Activated T-helper 1 cell treated with anti-CD3 and anti-CD28 coated beads, Interleukin-12 subunit alpha, Interleukin-12 subunit beta, Interleukin-2, Interleukin-4 antibody, amounts not matched to agents 30 ng/mL and 10 ng/mL and 1 ng/mL, durations not matched to agents 14 hours and 24 hours and 36 hours (primary cell): ENCODE data around the gene HLA-DQA2. TPM values are rescaled to one million over a fixed set of nuclear protein-coding genes. Genes with fewer than 3 reads are reported as not detected.
"Not testable (repeated sequence)": the region's sequence is repeated elsewhere in the genome, so short reads cannot be mapped to it uniquely, and the experiment has no call there.

Source experiments
- DNase-seq: peaks from one replicate; pipeline ENCODE4 v3.0.0; 2021; ENCODE audit warnings: low spot score
- H3K27ac Mint-ChIP-seq: one replicate; pipeline ENCODE4 v1.8.0; 2021; ENCODE audit warnings: mild to moderate bottlenecking, mixed read lengths
- H3K27me3 Mint-ChIP-seq: one replicate; pipeline ENCODE4 v1.8.0; 2022; ENCODE audit warnings: mild to moderate bottlenecking, moderate library complexity, mixed read lengths; ENCODE audit not compliant: insufficient read depth
- H3K36me3 Mint-ChIP-seq: one replicate; pipeline ENCODE4 v1.8.0; 2021; ENCODE audit warnings: low read depth, mixed read lengths
- H3K4me1 Mint-ChIP-seq: one replicate; pipeline ENCODE4 v1.8.0; 2021; ENCODE audit warnings: low read depth, mixed read lengths
- H3K4me3 Mint-ChIP-seq: one replicate; pipeline ENCODE4 v1.8.0; 2021; ENCODE audit warnings: mild to moderate bottlenecking, moderate library complexity, mixed read lengths
- H3K9me3 Mint-ChIP-seq: one replicate; pipeline ENCODE4 v1.8.0; 2021; ENCODE audit warnings: mixed read lengths
- intact Hi-C: fragments of 100-400 bp; cut with micrococcal nuclease; formaldehyde crosslinking; loops from one replicate; pipeline ENCODE4 v1.15.1; 2024
- total RNA-seq: library from RNA; stranded (reverse); gene quantifications from 2 replicates; pipeline ENCODE4 v1.2.3, GENCODE V29; 2022

HLA-DQA2 gene
- total RNA-seq = 1.8 and 2.7 TPM in 2 replicates

DNA sequence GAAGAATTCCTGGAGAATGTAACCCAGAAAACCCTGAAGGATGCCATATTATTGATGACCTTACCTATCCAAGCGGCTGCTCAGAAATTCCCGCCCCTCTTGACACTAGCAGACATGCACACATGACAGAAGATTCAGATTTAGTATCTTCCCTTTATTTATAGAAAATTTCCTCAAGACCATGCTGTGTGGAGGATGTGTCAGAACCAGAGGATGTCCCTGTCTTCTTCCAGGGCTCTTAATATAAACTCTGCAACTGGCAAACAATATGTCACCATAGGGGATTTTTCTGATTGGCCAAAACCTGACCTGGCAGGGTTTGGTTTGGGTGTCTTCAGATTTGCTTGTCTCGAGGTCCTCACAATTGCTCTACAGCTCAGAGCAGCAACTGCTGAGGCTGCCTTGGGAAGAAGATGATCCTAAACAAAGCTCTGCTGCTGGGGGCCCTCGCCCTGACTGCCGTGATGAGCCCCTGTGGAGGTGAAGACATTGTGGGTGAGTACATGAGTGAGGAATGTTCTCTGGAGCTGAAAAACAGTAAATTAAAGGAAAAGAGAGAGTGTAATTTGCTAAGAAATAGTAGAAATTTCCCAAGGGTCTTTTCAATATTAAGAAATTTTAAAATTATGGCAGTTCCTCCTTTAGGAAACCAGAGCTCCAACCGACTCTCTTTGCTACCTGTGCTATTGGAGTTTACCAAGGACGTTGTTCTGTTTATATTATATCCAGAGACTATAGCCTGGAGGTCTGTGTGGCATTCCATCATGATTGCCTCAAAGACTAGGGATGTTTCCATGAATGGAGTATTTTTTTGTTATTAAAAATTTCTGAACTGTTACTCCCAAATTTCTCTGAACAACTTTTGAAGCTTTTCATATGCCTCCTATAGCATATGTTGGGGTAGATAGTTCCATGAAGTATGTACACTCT lies at the start of gene HLA-DQA2:
HLA-DQA2 (plus strand) TSS at position 361 of the 930 bp plus-strand sequence; CDS start at position 414, 53 bp downstream.
- Mint-ChIP-seq H3K9me3 (no peaks in the 10 kb centered on the region), H3K36me3 (no peaks in the 10 kb centered on the region), H3K4me1 (peaks cover 5% of the 10 kb centered on the region), H3K27me3 (peaks cover 32% of the 10 kb centered on the region), H3K27ac (no peak within 1 kb of the TSS), H3K4me3 (no peak within 1 kb of the TSS)
- no peak for DNase-seq
- intact Hi-C loops = loop anchor here (5.0 kb wide), 1 partner anchor 104 kb away; the partner anchor contains the start of gene HLA-DQA1

DNA sequence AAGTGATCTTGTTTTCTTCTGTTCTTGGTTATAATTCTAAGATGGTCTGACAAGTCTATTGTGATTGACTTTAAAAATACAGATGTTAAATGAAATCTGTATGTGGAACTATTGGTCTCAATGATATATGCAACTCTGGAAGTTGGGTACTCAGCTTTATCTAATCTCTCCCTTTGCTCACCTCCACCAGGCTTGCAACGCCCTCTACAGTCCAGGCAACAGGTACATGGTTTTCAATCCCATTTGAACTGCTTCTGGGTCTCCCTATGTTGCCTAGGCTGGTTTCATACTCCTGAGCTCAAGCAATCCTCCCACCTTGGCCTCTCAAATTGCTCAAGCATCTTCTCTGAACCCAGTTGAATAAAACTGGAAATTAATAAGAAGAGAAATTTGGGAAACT lies 49.2 kb upstream of the HLA-DQA2 start:
- Mint-ChIP-seq H3K27me3 (peaks cover 43% of the 10 kb centered on the region), H3K36me3 (no peaks in the 10 kb centered on the region)

DNA sequence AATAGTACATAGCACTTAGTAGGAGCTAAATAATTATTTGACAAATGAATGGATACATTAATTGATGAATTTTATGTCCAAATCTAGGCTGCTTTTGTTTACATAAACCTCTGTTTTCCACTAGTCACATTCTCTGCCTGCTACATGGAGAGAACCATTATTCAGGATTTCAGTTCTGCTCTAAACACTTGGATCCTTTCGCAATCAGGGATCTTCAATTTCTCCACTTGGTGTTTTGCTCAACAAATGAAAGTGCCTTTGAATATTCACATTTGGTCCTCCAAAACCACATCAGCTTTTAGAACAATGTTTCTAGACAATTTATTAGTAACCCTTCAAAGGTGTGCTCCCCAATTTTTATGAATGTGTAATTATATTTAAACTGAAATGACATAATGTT lies 44.2 kb upstream of the HLA-DQA2 start:
- Mint-ChIP-seq H3K27me3 (peaks cover 68% of the 10 kb centered on the region), H3K9me3 (no peaks in the 10 kb centered on the region), H3K4me1 (no peaks in the 10 kb centered on the region), H3K36me3 (no peaks in the 10 kb centered on the region), H3K27ac (no peak overlapping the region), H3K4me3 (no peak overlapping the region)
- intact Hi-C loops = no loop called here
- DNase-seq = no peak

More for the DNA sequence above, 49.2 kb upstream of the HLA-DQA2 start:
- DNase-seq = peak; percentile 32
- Mint-ChIP-seq H3K4me3 (no peak overlapping the region), H3K9me3 (no peaks in the 10 kb centered on the region), H3K27ac (no peak overlapping the region), H3K4me1 (peaks cover 18% of the 10 kb centered on the region)
- intact Hi-C loops = loop anchor here (1.0 to 2.0 kb wide), 2 partner anchors 260 to 277 kb away; no protein-coding TSS in a partner anchor

DNA sequence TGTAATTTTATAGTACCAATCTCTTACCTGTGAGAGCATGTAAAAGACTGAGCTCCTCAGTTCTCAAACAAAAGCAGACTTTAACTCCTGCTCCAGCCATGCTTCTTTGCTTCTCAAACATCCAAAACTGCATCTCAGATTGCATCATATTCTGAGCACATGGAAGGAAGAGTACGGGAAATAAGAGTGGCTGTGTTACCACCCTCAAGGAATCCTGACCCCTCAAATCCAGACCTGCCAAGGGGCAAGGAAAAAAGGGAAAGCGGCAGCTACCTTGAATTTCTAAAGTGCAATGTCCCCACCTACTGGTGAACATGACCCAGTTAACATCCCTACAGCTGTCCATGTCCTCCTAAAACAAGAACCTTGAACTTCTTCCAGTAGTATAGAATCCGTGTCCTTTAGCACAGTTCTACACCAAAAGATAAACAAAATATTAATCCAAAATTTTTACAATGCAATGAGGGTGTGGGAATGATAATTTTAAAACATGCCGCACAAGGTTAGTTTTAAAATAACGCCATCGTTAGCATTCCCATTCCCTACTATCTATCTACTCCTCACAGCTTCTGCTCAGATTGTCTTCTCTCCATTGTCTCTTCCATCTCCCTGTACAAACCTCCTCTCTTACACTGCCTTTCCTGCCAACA lies 40.7 kb upstream of the HLA-DQA2 start:
- Mint-ChIP-seq H3K4me3 (no peak overlapping the region), H3K27ac (no peak overlapping the region), H3K27me3 (peaks cover 43% of the 10 kb centered on the region), H3K4me1 (no peaks in the 10 kb centered on the region), H3K36me3 (no peaks in the 10 kb centered on the region), H3K9me3 (no peaks in the 10 kb centered on the region)
- intact Hi-C loops = loop anchor here (1.0 to 5.0 kb wide), 5 partner anchors 97 to 455 kb away; no protein-coding TSS in a partner anchor
- no peak for DNase-seq

DNA sequence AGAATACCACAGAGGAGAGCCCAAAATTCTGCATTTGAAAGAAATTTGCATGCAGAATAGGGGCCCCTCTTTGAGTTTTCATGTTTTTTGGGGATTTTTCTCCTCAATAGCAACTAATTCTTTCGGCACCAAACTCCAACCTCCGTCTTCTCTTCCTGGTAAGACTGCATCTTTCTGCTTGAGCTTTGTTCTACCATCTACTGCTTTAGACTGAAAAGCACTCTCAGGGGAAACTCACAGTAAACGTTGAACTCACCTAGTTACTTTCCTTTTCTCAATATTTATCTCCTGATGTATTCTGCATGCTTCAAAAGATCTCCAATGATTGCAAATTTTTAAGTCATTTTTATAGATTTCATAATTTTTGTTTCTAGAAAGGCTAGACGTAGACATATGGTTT lies 37.8 kb upstream of the HLA-DQA2 start:
- H3K27me3 Mint-ChIP-seq = peaks cover 25% of the 10 kb centered on the region
- intact Hi-C loops = loop anchor here (5.0 kb wide), 1 partner anchor 94 kb away; no protein-coding TSS in a partner anchor
- H3K36me3 Mint-ChIP-seq = no peaks in the 10 kb centered on the region
- no peak overlapping the region for H3K4me3 Mint-ChIP-seq
- H3K9me3 Mint-ChIP-seq = no peaks in the 10 kb centered on the region
- no peak for DNase-seq
- no peak overlapping the region for H3K27ac Mint-ChIP-seq
- no peaks in the 10 kb centered on the region for H3K4me1 Mint-ChIP-seq

DNA sequence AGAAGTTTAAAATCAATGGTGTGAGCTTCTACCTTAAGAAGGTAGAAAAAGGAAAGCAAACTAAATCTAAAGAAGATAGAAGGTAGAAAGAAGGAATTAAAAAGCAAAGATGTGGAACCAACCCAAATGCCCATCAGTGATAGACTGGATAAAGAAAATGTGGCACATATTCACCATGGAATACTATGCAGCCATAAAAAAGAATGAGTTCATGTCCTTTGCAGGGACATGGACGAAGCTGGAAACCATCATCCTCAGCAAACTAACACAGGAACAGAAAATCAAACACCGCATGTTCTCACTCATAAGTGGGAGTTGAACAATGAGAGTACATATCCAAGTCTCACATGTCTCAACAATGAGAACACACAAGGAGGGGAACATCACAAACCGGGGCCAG lies 36.0 kb upstream of the HLA-DQA2 start:
- H3K27ac Mint-ChIP-seq, H3K4me1 Mint-ChIP-seq, intact Hi-C loops, H3K4me3 Mint-ChIP-seq, H3K9me3 Mint-ChIP-seq, H3K36me3 Mint-ChIP-seq, DNase-seq: not testable (repeated sequence)
- peaks cover 19% of the 10 kb centered on the region for H3K27me3 Mint-ChIP-seq

DNA sequence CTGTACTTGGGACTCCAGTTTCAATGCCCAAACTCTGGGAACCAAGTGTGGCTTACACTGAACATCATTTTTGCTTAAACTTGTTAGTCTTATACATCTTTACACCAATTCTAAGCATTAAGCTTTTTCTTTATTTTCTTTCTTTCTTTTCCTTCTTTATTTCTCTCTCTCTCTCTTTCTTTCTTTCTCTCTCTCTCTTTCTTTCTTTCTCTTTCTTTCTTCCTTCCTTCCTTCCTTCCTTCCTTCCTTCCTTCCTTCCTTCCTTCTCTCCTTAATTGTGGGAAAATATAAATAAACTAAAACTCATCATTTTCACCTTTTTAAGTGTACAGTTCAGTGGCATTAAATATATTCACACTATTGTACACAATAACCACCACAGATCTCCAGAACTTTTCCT lies 31.6 kb upstream of the HLA-DQA2 start:
- H3K9me3 Mint-ChIP-seq = no peaks in the 10 kb centered on the region
- no peaks in the 10 kb centered on the region for H3K4me1 Mint-ChIP-seq
- intact Hi-C loops = no loop called here
- H3K36me3 Mint-ChIP-seq = no peaks in the 10 kb centered on the region
- H3K27me3 Mint-ChIP-seq = peaks cover 13% of the 10 kb centered on the region
- DNase-seq = no peak
- H3K27ac Mint-ChIP-seq = no peak overlapping the region
- no peak overlapping the region for H3K4me3 Mint-ChIP-seq

DNA sequence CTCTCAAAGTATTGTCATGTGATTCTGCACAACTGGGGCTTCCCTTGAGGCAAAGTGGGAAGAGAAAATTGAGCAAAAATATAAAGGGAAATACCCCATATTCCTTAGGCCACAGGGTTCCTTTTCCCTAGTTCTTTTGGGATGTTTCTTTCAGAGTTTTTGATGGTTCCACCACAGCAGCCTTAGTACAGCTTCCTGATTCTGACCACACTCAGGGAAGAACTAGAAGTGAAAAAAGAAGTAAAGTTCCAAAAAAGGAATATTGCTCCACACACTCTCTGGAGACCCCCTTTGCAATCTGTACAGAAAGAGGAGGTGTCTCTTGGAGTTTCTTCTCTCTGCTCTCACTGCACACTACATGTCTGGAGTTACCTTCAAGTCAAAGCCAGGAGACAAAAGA lies 27.9 kb upstream of the HLA-DQA2 start:
- H3K36me3 Mint-ChIP-seq = no peaks in the 10 kb centered on the region
- intact Hi-C loops = no loop called here
- no peak overlapping the region for H3K4me3 Mint-ChIP-seq
- no peaks in the 10 kb centered on the region for H3K4me1 Mint-ChIP-seq
- DNase-seq = no peak
- peaks cover 19% of the 10 kb centered on the region for H3K27me3 Mint-ChIP-seq
- no peak overlapping the region for H3K27ac Mint-ChIP-seq
- no peaks in the 10 kb centered on the region for H3K9me3 Mint-ChIP-seq

DNA sequence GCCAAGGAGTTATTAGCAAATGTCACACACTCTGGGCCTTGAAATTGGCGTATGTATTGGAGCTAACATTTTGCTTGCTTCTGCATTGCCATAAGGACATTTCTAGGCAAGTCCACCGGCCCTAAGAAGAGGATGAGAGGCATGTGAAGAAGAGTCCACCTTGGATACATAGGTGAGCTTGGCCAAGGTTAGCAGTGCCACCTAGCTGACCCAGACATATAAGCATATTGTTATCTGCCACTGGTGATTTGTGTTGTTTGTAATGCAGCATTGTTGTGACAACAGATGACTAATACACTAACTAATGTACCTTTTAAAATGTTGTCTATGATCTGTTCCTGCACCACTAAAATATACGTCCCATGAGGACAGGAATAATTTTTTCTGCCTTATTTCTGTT lies 24.8 kb upstream of the HLA-DQA2 start:
- intact Hi-C loops = no loop called here
- no peak overlapping the region for H3K27ac Mint-ChIP-seq

DNA sequence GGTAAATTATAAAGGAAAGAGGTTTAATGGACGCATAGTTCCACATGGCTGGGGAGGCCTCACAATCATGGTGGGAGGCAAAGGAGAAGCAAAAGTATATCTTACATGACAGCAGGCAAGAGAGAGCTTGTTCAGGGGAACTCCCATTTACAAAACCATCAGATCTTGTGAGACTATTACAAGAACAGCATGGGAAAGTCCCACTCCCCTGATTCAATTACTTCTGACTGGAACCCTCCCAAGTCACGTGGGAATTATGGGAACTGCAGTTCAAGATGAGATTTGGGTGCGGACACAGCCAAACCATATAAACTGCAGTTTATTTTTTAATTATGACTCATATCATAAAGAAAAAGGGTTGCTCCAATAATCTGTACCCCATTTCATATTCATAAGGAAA lies 22.3 kb upstream of the HLA-DQA2 start:
- Mint-ChIP-seq H3K27ac (no peak overlapping the region), H3K27me3 (peaks cover 50% of the 10 kb centered on the region), H3K4me3 (no peak overlapping the region), H3K36me3 (no peaks in the 10 kb centered on the region), H3K4me1 (peaks cover 6% of the 10 kb centered on the region), H3K9me3 (no peaks in the 10 kb centered on the region)
- intact Hi-C loops = no loop called here
- no peak for DNase-seq

More for the DNA sequence above, 24.8 kb upstream of the HLA-DQA2 start:
- DNase-seq = no peak
- Mint-ChIP-seq H3K4me3 (no peak overlapping the region), H3K9me3 (no peaks in the 10 kb centered on the region), H3K27me3 (peaks cover 37% of the 10 kb centered on the region), H3K4me1 (peaks cover 6% of the 10 kb centered on the region), H3K36me3 (no peaks in the 10 kb centered on the region)

DNA sequence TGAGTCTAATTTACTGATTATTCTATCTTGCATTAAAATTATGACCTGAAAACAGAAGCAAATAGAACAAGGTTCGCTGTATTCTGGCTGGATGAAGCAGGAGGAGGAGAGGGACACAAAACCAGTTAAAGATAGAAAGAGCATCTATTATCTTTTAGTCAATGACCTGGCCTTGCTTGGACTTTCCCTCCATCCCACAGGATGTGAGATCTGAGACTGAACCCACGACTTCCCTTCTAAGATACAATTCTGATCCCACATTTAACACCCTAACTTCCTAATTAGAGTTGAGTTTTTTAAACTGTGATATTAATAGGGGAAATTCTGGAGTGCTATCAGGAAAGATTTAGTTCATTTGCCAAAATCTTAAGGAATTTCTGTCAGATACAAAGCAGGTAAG lies 3.1 kb upstream of the HLA-DQA2 start:
- intact Hi-C loops = no loop called here
- peaks cover 37% of the 10 kb centered on the region for H3K27me3 Mint-ChIP-seq
- no peak for DNase-seq
- H3K4me3 Mint-ChIP-seq = no peak overlapping the region
- H3K9me3 Mint-ChIP-seq = no peaks in the 10 kb centered on the region
- H3K27ac Mint-ChIP-seq = no peak overlapping the region
- no peaks in the 10 kb centered on the region for H3K36me3 Mint-ChIP-seq
- peaks cover 5% of the 10 kb centered on the region for H3K4me1 Mint-ChIP-seq

DNA sequence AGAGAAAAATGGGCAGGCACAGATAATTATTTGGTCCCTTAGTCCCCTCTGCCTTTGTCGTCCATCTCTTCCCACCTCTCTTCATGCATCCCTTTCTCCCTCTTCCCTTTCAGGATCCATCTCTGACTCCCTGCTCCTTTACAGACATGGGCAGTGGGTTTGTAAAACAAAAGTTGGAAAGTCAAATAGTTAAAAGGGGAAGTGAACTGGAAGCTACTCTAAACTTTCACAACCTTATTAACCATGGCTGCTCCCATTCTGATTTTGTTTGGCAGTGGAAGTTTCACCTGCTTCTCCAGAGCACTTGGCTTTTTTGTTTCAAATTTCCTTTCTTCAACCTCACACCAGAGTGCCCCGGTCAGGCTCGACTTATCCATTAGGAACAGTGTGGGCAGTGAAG lies 1.2 kb downstream of the HLA-DQA2 start:
- intact Hi-C loops = loop anchor here (5.0 kb wide), 1 partner anchor 105 kb away; the partner anchor contains the start of gene HLA-DQA1
- no peaks in the 10 kb centered on the region for H3K36me3 Mint-ChIP-seq
- DNase-seq = no peak
- no peaks in the 10 kb centered on the region for H3K9me3 Mint-ChIP-seq
- no peak overlapping the region for H3K4me3 Mint-ChIP-seq
- H3K27me3 Mint-ChIP-seq = peaks cover 30% of the 10 kb centered on the region
- H3K27ac Mint-ChIP-seq = no peak overlapping the region
- H3K4me1 Mint-ChIP-seq = peaks cover 5% of the 10 kb centered on the region

DNA sequence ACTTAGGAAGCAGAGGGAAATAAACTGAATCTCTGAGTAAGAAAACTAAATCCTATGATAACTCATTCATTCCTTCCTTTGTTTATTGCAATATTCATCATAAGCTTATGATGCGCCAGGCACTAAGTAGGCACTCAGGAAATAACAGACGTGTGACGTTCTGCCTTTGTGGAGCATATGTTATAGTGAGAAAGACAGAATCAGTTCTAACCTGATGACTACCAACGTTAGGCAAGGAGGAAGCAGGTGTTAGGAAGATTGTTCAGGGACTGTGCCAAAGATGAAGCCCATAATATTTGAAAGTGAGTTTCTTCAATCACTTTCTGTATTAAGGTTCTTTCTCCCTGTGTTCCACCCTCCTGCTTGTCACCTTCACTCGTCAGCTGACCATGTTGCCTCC lies 3.6 kb downstream of the HLA-DQA2 start:
- no peak for DNase-seq
- Mint-ChIP-seq H3K27ac (no peak overlapping the region), H3K9me3 (no peaks in the 10 kb centered on the region), H3K36me3 (no peaks in the 10 kb centered on the region), H3K4me1 (no peaks in the 10 kb centered on the region), H3K4me3 (no peak overlapping the region), H3K27me3 (peaks cover 19% of the 10 kb centered on the region)
- intact Hi-C loops = loop anchor here (5.0 kb wide), 1 partner anchor 107 kb away; the partner anchor contains the start of gene HLA-DQA1
